Endodermal cell (in vitro differentiated cells): ENCODE results near the gene PTK7. TPM values are rescaled to one million over a fixed set of nuclear protein-coding genes. Genes with fewer than 3 reads are reported as not detected.
"Not testable (repeated sequence)": the region's sequence is repeated elsewhere in the genome, so short reads cannot be mapped to it uniquely, and the experiment has no call there.

Experiments
- DNase-seq: peaks from one replicate; pipeline ENCODE4 v3.0.0-alpha.2; 2017
- H3K27ac ChIP-seq: 2 replicates; pipeline ENCODE4 v1.5.1; 2013; ENCODE audit warnings: mild to moderate bottlenecking, low read depth, low read length, moderate library complexity
- H3K27me3 ChIP-seq: 2 replicates; pipeline ENCODE4 v1.6.1; 2013; ENCODE audit warnings: mild to moderate bottlenecking, low read length, moderate library complexity; ENCODE audit not compliant: insufficient read depth, control insufficient read depth, poor library complexity, severe bottlenecking
- H3K36me3 ChIP-seq: 2 replicates; pipeline ENCODE4 v1.7.0; 2013; ENCODE audit warnings: mild to moderate bottlenecking, low read length, moderate library complexity; ENCODE audit not compliant: control insufficient read depth, insufficient read depth
- H3K4me1 ChIP-seq: one replicate; pipeline ENCODE4 v1.7.0; 2013; ENCODE audit warnings: low read length; ENCODE audit not compliant: control insufficient read depth, insufficient read depth
- H3K4me3 ChIP-seq: 2 replicates; pipeline ENCODE4 v1.5.1; 2013; ENCODE audit warnings: mild to moderate bottlenecking, low read length, moderate library complexity
- H3K9ac ChIP-seq: 2 replicates; pipeline ENCODE4 v1.6.1; 2013; ENCODE audit warnings: mild to moderate bottlenecking, low read length, moderate library complexity; ENCODE audit not compliant: poor library complexity, severe bottlenecking; ENCODE audit errors: extremely low read depth
- H3K9me3 ChIP-seq: 2 replicates; pipeline ENCODE4 v1.6.1; 2013; ENCODE audit warnings: mild to moderate bottlenecking, low read length, moderate library complexity; ENCODE audit not compliant: control insufficient read depth
- H3K27ac Mint-ChIP-seq: 2 replicates; pipeline ENCODE4 v1.8.0; 2020; ENCODE audit warnings: mixed read lengths
- H3K27me3 Mint-ChIP-seq: 2 replicates; pipeline ENCODE4 v1.8.0; 2021; ENCODE audit warnings: mild to moderate bottlenecking, mixed read lengths; ENCODE audit not compliant: insufficient read depth
- H3K36me3 Mint-ChIP-seq: 2 replicates; pipeline ENCODE4 v1.8.0; 2020; ENCODE audit warnings: low read depth, mixed read lengths
- H3K4me1 Mint-ChIP-seq: 2 replicates; pipeline ENCODE4 v1.8.0; 2020; ENCODE audit warnings: mixed read lengths
- H3K4me3 Mint-ChIP-seq: 2 replicates; pipeline ENCODE4 v1.8.0; 2020; ENCODE audit warnings: mild to moderate bottlenecking, moderate library complexity, mixed read lengths
- H3K9me3 Mint-ChIP-seq: 2 replicates; pipeline ENCODE4 v1.8.0; 2020; ENCODE audit warnings: mild to moderate bottlenecking, mixed read lengths
- CTCF ChIP-seq: fragments of 200-600 bp; sonication (generic); conservative IDR thresholded peaks from 2 replicates; pipeline ENCODE4 v1.5.0; 2021; ENCODE audit warnings: antibody characterized with exemption, mild to moderate bottlenecking
- WGBS, 2 experiments: methylation state at CpG; one replicate each; pipeline versions ENCODE4 v1.1.5 to v1.1.7; 2013; ENCODE audit warnings: missing lambda C conversion rate in 2 of 2, mixed read lengths in 1 of 2; ENCODE audit not compliant: insufficient coverage in 1 of 2, insufficient read length in 1 of 2; 5-methylcytosine and 5-hydroxymethylcytosine counted together
- total RNA-seq, 2 donors: library from RNA; stranded (reverse); fragmentation: NEBNext Ultra II Directional in 1 of 2; extraction: Animal tissue kit (Norgen Biotek cat#: 25700) in 1 of 2; gene quantifications; 2 replicates in 1 of 2; 3 replicates in 1 of 2; pipeline ENCODE4 v1.2.1, GENCODE V29; 2021

PTK7 gene
- total RNA-seq, 2 donors from 2014 or later, result 167 to 183 TPM

- H3K27me3 ChIP-seq, result no peaks in the 10 kb centered on the region
- no peak overlapping the region for H3K4me3 Mint-ChIP-seq
- DNase-seq, result peak; percentile 81
- H3K27me3 Mint-ChIP-seq, result no peaks in the 10 kb centered on the region
- WGBS, 2 experiments, result 82 to 89% methylated on average over 12 to 15 of the region's 15 CpGs
- no peaks in the 10 kb centered on the region for H3K9me3 ChIP-seq
- peak overlapping the region; percentile 75 for H3K27ac Mint-ChIP-seq
- H3K36me3 Mint-ChIP-seq, result peaks cover 29% of the 10 kb centered on the region
- H3K36me3 ChIP-seq, result peaks cover 36% of the 10 kb centered on the region
- TF ChIP-seq CTCF, result peak; percentile 79
- no peaks in the 10 kb centered on the region for H3K4me1 ChIP-seq
- no peak overlapping the region for H3K4me3 ChIP-seq
- H3K4me1 Mint-ChIP-seq, result peaks cover 15% of the 10 kb centered on the region
- no peak overlapping the region for H3K9ac ChIP-seq
- no peaks in the 10 kb centered on the region for H3K9me3 Mint-ChIP-seq
- peak overlapping the region; percentile 44 for H3K27ac ChIP-seq
Observed at GRCh38 chr6:43129434-43130194, 53.5 kb downstream of the PTK7 start.

- H3K36me3 ChIP-seq, result peaks cover 39% of the 10 kb centered on the region
- no peak overlapping the region for H3K9ac ChIP-seq
- Mint-ChIP-seq H3K27ac (no peak overlapping the region), H3K4me1 (peaks cover 14% of the 10 kb centered on the region), H3K9me3 (no peaks in the 10 kb centered on the region), H3K27me3 (no peaks in the 10 kb centered on the region), H3K4me3 (no peak overlapping the region), H3K36me3 (peaks cover 34% of the 10 kb centered on the region)
- H3K9me3 ChIP-seq, result no peaks in the 10 kb centered on the region
- DNase-seq, result no peak
- H3K27ac ChIP-seq, result no peak overlapping the region
- WGBS, 2 experiments, result 95 to 97% methylated on average over 5 to 7 of the region's 7 CpGs
- no peaks in the 10 kb centered on the region for H3K4me1 ChIP-seq
- H3K27me3 ChIP-seq, result no peaks in the 10 kb centered on the region
- no peak for TF ChIP-seq CTCF
- no peak overlapping the region for H3K4me3 ChIP-seq
Observed at GRCh38 chr6:43130429-43130828, 54.3 kb downstream of the PTK7 start.

GRCh38 chr6:43131379-43131778, 55.3 kb downstream of the PTK7 start:
- not testable (repeated sequence) for H3K27ac ChIP-seq, H3K27ac Mint-ChIP-seq

More at GRCh38 chr6:43131379-43131778, 55.3 kb downstream of the PTK7 start:
- not testable (repeated sequence) for H3K4me3 Mint-ChIP-seq, H3K27me3 ChIP-seq, H3K4me1 Mint-ChIP-seq, H3K9me3 Mint-ChIP-seq, H3K4me1 ChIP-seq, H3K9ac ChIP-seq, H3K27me3 Mint-ChIP-seq, H3K9me3 ChIP-seq, H3K4me3 ChIP-seq, DNase-seq
- peaks cover 35% of the 10 kb centered on the region for H3K36me3 Mint-ChIP-seq
- WGBS, 2 experiments, result 93 to 100% methylated on average over 3 to 5 of the region's 5 CpGs
- peaks cover 41% of the 10 kb centered on the region for H3K36me3 ChIP-seq
